Myocyte (in vitro differentiated cells): ENCODE data around the gene BLOC1S1. TPM values are rescaled to one million over a fixed set of nuclear protein-coding genes. Genes with fewer than 3 reads are reported as not detected.

Experiments used
- DNase-seq: peaks from one replicate; pipeline ENCODE4 v3.0.0-alpha.2; 2012; ENCODE audit warnings: low read depth
- total RNA-seq: library from RNA; depleted of rRNA; stranded (reverse); fragments of >200 nt; gene quantifications from 2 replicates; pipeline ENCODE4 v1.2.3, GENCODE V29; 2014

The BLOC1S1 gene
- total RNA-seq, 1 donor from 2014 or later, result 104 TPM

DNA sequence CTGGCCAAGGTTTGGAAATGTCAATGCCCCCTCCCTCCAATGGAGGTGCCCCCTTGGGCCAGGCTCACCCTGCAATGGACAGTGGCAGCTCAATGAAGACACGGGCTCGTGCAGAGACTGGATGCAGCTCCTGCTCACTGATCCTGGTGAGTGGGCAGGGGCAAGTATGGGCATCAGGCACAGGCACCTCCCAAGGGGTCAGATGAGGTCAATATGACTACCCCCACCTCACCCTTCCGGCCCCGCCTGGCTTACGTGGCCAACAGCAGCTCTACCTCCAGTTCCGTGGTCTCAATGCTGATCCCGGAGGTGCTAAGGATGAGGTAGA is 21.7 kb upstream of the BLOC1S1 start:
- DNase-seq, result no peak

- no peak for DNase-seq
These were observed 21.2 kb upstream of the BLOC1S1 start for GRCh38 chr12:55694651-55695050.

- DNase-seq, result no peak
These were observed 20.5 kb upstream of the BLOC1S1 start for GRCh38 chr12:55695349-55695748.

DNA sequence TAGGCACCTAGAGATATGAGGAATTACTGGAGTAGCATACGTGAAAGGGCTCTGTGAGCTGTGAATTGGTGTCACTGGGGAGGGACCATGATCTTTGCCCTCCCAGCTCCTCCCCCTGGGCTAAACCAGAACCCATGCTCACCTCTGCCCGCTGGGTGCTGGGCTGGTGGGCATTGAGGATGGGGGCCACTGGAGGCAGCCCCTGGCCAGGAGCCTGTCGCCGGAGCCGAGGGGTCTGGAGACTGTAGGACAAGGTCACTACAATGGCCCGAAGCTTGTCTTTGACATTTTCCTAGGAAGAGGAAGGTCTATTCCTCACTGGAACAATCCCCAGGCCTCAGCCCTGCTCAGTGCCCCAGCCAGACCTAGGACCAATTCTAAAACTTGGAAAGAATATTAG is 19.7 kb upstream of the BLOC1S1 start:
- DNase-seq, result no peak

- DNase-seq, result no peak
These were observed 18.9 kb upstream of the BLOC1S1 start for GRCh38 chr12:55696796-55697462.

DNA sequence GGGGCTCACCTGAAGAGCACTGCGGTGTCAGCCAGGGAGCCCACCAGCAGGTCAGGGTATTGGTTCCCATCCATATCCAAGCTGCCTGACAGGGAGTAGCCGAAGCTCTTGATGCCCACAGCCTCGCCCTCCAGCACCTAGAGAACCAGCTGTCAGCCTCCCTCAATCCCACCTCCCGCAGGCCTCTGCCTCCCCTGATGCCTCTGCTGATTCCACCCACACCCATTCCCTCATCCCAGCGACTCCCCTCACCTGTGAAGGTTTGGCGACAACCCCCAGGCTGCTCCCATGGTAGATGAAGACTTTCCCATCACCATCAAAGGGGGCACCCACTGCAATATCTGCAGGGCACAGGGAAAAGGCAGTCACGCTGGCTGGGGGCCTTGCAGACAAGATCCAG is 18.2 kb upstream of the BLOC1S1 start:
- DNase-seq, result no peak

- DNase-seq, result no peak
These were observed 17.4 kb upstream of the BLOC1S1 start for GRCh38 chr12:55698241-55698955.

DNA sequence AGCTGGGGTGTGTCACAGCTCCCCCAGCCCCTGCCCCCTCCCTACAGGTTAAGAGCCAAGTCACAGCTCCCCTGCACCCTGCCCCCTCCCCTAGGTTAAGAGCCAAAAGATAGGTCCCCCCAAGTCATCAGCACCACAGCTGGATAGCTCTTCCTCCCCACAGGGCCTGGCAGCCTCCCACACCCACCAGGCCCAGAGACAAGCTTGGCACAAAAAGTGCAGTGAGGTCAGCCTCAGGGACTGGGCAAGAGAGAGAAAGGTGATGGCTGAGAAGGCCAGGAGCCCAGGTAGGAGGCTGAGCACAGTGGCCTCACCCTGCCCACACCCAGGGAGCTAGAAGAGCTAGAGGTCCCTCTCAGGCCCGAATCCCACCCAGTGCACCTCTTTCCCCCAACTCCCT is 16.9 kb upstream of the BLOC1S1 start:
- no peak for DNase-seq

- DNase-seq, result no peak
These were observed 16.3 kb upstream of the BLOC1S1 start for GRCh38 chr12:55699471-55700055.

GRCh38 chr12:55700255-55701018 is 15.4 kb upstream of the BLOC1S1 start:
- DNase-seq, result peak; percentile 94

DNA sequence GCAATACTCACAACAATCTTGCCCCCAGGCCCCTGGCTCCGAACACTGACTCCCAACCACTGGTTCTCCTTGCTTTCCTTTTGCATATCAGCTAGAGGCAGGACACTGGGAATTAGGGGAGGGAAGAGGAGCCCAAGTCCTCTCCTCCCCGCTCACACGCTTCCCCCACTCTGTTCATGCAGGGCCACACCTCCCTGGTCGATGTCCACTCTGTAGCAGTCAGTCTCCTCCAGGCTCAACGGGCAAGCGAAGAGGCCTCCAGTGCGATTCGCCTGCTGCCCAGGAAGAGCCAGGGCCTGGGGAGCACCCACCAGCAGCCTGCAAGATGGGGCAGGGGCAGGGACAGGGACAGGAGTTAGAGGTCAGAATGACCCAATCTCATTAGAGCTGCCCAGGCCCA is 13.0 kb upstream of the BLOC1S1 start:
- DNase-seq, result no peak

GRCh38 chr12:55703288-55703687 is 12.6 kb upstream of the BLOC1S1 start:
- DNase-seq, result peak; percentile 99

DNA sequence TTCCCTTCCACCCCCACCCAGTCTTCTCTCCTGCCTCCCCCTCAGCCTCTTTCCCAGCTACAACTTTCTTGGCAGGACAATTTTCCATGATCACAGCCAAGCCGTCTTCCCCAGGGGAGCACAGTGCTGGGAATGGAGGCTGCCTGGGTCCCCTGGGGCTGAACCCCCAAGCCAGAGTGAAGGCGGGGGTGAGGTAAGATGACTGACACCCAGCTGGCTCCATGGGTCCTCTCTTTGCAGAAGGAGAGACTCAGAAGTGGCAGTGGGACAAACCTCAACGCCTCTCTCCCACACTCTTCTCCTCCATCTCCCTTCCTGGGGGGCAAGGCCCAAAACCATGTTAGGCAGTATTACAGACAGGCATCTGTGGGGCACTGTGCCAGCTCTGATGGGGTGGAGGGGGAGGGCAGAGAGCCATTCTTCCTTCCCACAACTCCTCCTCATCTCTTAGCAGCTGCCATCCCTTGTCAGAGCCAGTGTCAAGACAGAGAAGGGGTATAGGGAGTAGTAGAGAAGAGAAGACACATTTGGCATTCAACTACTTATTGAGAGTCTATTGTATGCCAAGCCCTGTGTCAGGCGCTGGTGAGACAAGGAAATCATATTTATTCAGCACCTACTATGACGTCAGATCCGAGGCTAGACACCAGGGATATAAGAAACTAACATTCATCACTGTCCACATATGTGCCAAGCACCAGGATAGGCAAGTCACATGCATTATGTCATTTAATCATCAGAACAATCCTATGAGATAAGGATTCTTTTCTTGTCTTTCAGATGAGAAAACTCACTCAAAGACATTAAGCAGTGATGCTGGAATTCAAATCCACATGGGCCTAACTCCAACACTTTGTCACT is 11.7 kb upstream of the BLOC1S1 start:
- DNase-seq, result peak; percentile 100

GRCh38 chr12:55704824-55705718 is 10.8 kb upstream of the BLOC1S1 start:
- peak; percentile 75 for DNase-seq

- DNase-seq, result peak; percentile 87
These were observed 10.0 kb upstream of the BLOC1S1 start for GRCh38 chr12:55705782-55706402.

DNA sequence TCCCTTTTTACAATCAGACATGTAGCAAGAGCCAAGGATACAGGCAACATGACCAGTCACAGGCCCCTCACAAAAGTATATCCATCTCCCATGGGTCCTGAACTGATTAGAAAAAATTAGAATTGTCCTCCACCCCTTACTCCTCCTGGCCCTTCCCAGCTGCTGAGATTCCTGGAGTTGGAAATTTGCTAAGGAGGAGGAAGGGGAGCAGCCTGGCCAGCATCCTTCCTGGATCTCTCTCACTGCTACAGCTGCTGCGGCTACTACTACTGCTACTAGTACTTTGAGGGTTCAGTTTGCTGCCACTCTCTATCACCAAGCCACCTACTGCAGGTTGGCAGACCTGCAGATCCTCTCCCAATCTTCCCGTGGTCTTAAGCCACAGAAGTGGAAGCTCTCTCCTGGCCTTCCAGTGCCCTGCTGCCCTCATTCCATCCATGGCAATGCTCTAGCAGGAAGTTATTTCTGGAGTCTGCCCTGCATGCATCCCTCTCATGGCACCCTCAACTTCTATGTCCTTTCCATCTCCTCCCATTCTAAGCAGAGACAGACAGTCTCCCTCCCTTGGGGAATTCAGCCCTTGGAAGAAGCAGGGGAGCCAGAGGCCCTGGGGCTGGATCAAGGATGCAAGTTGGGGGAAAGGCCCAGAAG is 9.2 kb upstream of the BLOC1S1 start:
- DNase-seq, result peak; percentile 41

DNA sequence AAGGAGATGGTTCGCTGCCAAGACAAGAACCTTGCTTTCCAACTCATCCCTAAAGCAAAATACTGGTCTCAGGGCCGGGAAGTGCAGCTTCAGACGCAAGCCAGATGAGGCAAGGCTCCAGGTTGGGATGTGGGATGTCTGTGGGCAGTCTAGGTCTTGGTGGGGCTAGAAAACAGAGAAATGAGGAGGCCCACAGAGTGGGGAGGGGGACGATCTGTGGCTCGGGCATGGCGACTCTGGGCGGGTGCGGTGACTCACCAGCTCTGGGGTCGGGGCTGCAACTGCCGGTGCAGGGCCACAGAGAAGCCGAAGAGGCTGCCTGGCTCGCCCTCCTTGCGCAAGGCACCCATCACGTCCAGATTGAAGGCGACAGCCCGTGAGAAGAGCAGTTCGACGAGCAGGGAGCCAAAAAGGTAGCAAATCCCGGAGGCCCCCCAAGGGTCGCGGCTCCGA is 8.6 kb upstream of the BLOC1S1 start:
- peak; percentile 69 for DNase-seq

DNA sequence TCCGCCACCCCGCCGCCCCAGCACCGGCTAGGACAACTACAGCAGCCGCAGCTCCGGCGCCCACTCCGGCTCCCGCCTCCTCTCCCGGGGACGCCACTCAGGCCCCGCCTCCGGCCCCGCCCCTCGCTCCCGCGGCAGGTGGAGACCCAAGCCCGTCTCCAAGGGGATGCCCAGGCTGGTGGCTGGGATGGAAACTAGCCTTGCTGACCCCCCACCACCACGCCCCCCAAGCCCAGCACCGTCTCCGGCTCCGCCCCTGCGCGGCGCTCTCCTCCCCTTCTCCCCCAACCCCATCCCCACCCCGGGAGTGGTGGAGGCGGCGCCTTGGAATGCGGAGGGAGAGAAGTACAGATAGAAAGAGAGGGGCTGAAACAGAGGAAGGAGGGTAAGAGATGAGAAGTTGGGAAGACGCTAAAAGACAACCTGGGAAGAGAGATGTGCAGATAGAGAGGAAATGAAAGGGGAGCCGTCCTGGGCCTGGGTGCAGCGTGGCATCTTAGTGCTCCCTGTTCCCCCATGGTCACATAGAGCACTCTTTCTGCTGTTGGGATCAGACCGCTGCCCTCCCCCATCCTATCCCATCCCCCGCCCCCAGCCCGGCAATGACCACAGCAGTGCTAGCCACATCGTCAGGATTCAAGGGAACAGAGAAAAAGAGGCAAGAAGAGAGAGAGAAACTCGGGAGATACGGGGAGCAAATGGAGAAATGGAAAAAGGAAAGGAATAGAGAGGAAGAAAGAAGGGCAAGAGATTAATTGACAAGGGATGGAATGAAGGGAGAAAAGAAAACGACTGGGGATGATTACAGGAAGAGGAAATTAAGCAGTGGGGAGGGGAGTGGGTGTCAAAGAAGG is 7.8 kb upstream of the BLOC1S1 start, which contains the start of gene ITGA7:
Gene ITGA7, minus strand, starts transcription at position 64 of the 854 bp plus-strand sequence. CDS start 222 bp downstream, outside the sequence.
- peak; percentile 95 for DNase-seq
